ENCODE data around the gene SYNJ1.

Gene SYNJ1

GRCh38 chr21:32735524-32735923 lies 7.7 kb upstream of the SYNJ1 start:
- TF ChIP-seq SIN3A (IDR thresholded peaks at IDR 0.05; ENCODE audit: borderline replicate concordance, insufficient read depth, low read length) = no peak
- no peak for TF ChIP-seq FOXP2 (optimal IDR thresholded peaks at IDR 0.05; ENCODE audit: borderline replicate concordance, extremely low read depth, extremely low read length, insufficient read depth)
- no peak for TF ChIP-seq POLR2AphosphoS5 (IDR thresholded peaks at IDR 0.05; ENCODE audit: low read depth, low read length)
- TF ChIP-seq TAF1 (IDR thresholded peaks at IDR 0.05; ENCODE audit: borderline replicate concordance, insufficient read depth, low read length) = no peak
- TF ChIP-seq REST (IDR thresholded peaks at IDR 0.05; ENCODE audit: insufficient read depth in 1 of 2, low read depth in 2 of 2, low read length in 2 of 2) = no peak

GRCh38 chr21:32733990-32734613 lies 6.3 kb upstream of the SYNJ1 start:
- TF ChIP-seq POLR2AphosphoS5 (IDR thresholded peaks at IDR 0.05; ENCODE audit: low read depth, low read length) (no peak), TAF1 (IDR thresholded peaks at IDR 0.05; ENCODE audit: borderline replicate concordance, insufficient read depth, low read length) (no peak), SIN3A (IDR thresholded peaks at IDR 0.05; ENCODE audit: borderline replicate concordance, insufficient read depth, low read length) (no peak), REST (IDR thresholded peaks at IDR 0.05; ENCODE audit: insufficient read depth in 1 of 2, low read depth in 2 of 2, low read length in 2 of 2) (no peak), FOXP2 (optimal IDR thresholded peaks at IDR 0.05; ENCODE audit: borderline replicate concordance, extremely low read depth, extremely low read length, insufficient read depth) (no peak)

- TF ChIP-seq REST (IDR thresholded peaks at IDR 0.05; ENCODE audit: insufficient read depth in 1 of 2, low read depth in 2 of 2, low read length in 2 of 2) (no peak), POLR2AphosphoS5 (IDR thresholded peaks at IDR 0.05; ENCODE audit: low read depth, low read length) (no peak), TAF1 (IDR thresholded peaks at IDR 0.05; ENCODE audit: borderline replicate concordance, insufficient read depth, low read length) (no peak), FOXP2 (optimal IDR thresholded peaks at IDR 0.05; ENCODE audit: borderline replicate concordance, extremely low read depth, extremely low read length, insufficient read depth) (no peak), SIN3A (IDR thresholded peaks at IDR 0.05; ENCODE audit: borderline replicate concordance, insufficient read depth, low read length) (no peak)
Observed at GRCh38 chr21:32733356-32733755, 5.5 kb upstream of the SYNJ1 start.

GRCh38 chr21:32732544-32732943 lies 4.7 kb upstream of the SYNJ1 start:
- TF ChIP-seq TAF1 (IDR thresholded peaks at IDR 0.05; ENCODE audit: borderline replicate concordance, insufficient read depth, low read length) (no peak), POLR2AphosphoS5 (IDR thresholded peaks at IDR 0.05; ENCODE audit: low read depth, low read length) (no peak), REST (IDR thresholded peaks at IDR 0.05; ENCODE audit: insufficient read depth in 1 of 2, low read depth in 2 of 2, low read length in 2 of 2) (no peak), FOXP2 (optimal IDR thresholded peaks at IDR 0.05; ENCODE audit: borderline replicate concordance, extremely low read depth, extremely low read length, insufficient read depth) (no peak), SIN3A (IDR thresholded peaks at IDR 0.05; ENCODE audit: borderline replicate concordance, insufficient read depth, low read length) (no peak)

Data from PFSK-1 (cell line).